ENCODE results near the gene EPHA7. TPM values are rescaled to one million over a fixed set of nuclear protein-coding genes. Genes with fewer than 3 reads are reported as not detected.
A peak's percentile ranks its signal among the peaks of the same experiment; 100 is the strongest.

EPHA7 gene
- total and polyA plus RNA-seq, 2 donors (not counting 1 experiment from before 2014, with no cell fraction given), result under 0.01 to 0.03 TPM

GRCh38 chr6:93420163-93420795, 920 bp upstream of the EPHA7 start:
- Histone ChIP-seq H3K27ac (ENCODE audit: insufficient read depth, low read length) (no peak overlapping the region), H3K4me1 (ENCODE audit: control insufficient read depth, extremely low read depth, insufficient read depth, low read length) (no peaks in the 10 kb centered on the region), H3K4me3 (replicated peaks in 1 of 4; ENCODE audit: control extremely low read depth in 1 of 4, insufficient read depth in 1 of 4, low read depth in 3 of 4, low read length in 4 of 4) (peak overlapping the region in 2 of 4 experiments; percentile 45 to 82), H4K20me1 (ENCODE audit: control insufficient read depth, extremely low read depth, insufficient read depth, low read length) (no peaks in the 10 kb centered on the region), H3K36me3 (ENCODE audit: control insufficient read depth, insufficient read depth, low read length) (no peaks in the 10 kb centered on the region), H3K79me2 (ENCODE audit: control insufficient read depth, insufficient read depth, low read length) (no peaks in the 10 kb centered on the region), H3K4me2 (ENCODE audit: extremely low read depth, insufficient read depth, low read length) (peak overlapping the region; percentile 87), H2AFZ (ENCODE audit: low read length) (no peak overlapping the region), H3K27me3 (ENCODE audit: control insufficient read depth, insufficient read depth, low read length) (peaks cover 16% of the 10 kb centered on the region), H3K9ac (ENCODE audit: insufficient read depth, low read length) (no peak overlapping the region), H3K9me3 (ENCODE audit: control insufficient read depth, insufficient read depth, low read depth, low read length) (no peaks in the 10 kb centered on the region)
- no peak for TF ChIP-seq CTCF (conservative IDR thresholded peaks at IDR 0.05 in 1 of 2, IDR thresholded peaks at IDR 0.05 in 1 of 2; ENCODE audit: low read depth in 1 of 2, low read length in 2 of 2)
- no peak for TF ChIP-seq EZH2 (IDR thresholded peaks at IDR 0.05; ENCODE audit: low read length, missing control alignments)
- peak in 1 of 2 donors; percentile 17 for DNase-seq (ENCODE audit: low read depth in 2 of 2)

DNA sequence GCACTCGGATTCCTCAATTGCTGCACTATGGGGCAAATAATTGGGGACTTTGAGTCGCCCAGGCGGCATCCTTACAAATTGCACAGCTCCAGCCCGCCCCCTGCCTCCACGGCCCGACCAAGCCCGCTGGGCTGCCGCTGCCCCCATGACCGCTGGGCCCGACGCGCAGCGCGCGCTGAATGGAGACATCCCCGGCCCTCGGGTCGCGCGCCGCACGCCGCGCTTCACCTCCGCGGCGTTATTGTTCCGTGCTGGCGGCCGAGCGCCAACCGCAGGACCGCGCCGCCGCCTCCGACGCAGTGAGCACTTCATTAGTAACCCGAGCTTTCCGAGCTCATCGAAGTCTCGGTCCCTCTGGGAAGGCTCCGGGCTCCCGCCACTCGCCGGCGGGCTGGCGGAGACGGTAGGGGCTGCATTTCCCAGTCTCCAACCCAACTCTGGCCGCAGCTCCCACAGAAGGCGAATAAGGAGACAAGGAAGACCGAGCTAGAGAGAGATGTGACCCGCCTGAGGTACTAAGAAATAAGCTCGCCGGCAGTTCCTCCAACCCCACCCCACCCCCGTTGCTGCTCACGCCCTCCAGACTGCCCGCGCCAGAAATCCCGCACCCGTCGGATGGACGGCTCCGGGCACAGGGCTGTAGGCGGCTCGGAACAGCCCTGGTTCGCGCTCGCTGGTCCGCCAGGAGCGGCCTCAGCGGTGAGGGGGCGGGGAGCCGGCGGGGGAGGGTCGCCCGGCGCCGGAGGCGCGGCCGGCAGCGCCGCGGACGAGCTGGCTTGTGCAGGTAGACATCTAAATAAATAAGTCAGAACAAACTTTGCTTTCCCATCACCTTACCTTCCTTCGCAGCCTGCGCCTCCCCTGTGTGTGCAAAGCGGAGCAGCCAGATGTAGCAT, 703 bp downstream of the EPHA7 start:
- no peak overlapping the region for H3K9ac ChIP-seq (ENCODE audit: insufficient read depth, low read length)
- H3K79me2 ChIP-seq (ENCODE audit: control insufficient read depth, insufficient read depth, low read length), result no peaks in the 10 kb centered on the region
- H3K4me2 ChIP-seq (ENCODE audit: extremely low read depth, insufficient read depth, low read length), result peak overlapping the region; percentile 87
- no peak overlapping the region for H3K27ac ChIP-seq (ENCODE audit: insufficient read depth, low read length)
- peak; percentile 19 for TF ChIP-seq EZH2 (IDR thresholded peaks at IDR 0.05; ENCODE audit: low read length, missing control alignments)
- TF ChIP-seq CTCF (conservative IDR thresholded peaks at IDR 0.05 in 1 of 2, IDR thresholded peaks at IDR 0.05 in 1 of 2; ENCODE audit: low read depth in 1 of 2, low read length in 2 of 2), result peak in 1 of 2 donors; percentile 22
- H3K9me3 ChIP-seq (ENCODE audit: control insufficient read depth, insufficient read depth, low read depth, low read length), result no peaks in the 10 kb centered on the region
- H4K20me1 ChIP-seq (ENCODE audit: control insufficient read depth, extremely low read depth, insufficient read depth, low read length), result no peaks in the 10 kb centered on the region
- no peaks in the 10 kb centered on the region for H3K36me3 ChIP-seq (ENCODE audit: control insufficient read depth, insufficient read depth, low read length)
- H2AFZ ChIP-seq (ENCODE audit: low read length), result no peak overlapping the region
- peak overlapping the region in 3 of 4 experiments; percentile 3 to 92 (median 45) for H3K4me3 ChIP-seq (replicated peaks in 1 of 4; ENCODE audit: control extremely low read depth in 1 of 4, insufficient read depth in 1 of 4, low read depth in 3 of 4, low read length in 4 of 4)
- no peaks in the 10 kb centered on the region for H3K4me1 ChIP-seq (ENCODE audit: control insufficient read depth, extremely low read depth, insufficient read depth, low read length)
- H3K27me3 ChIP-seq (ENCODE audit: control insufficient read depth, insufficient read depth, low read length), result peaks cover 16% of the 10 kb centered on the region
- peak; percentile 51 to 54 for DNase-seq (ENCODE audit: low read depth in 2 of 2)

GRCh38 chr6:93418033-93418407, 1.3 kb downstream of the EPHA7 start:
- H2AFZ ChIP-seq (ENCODE audit: low read length), result no peak overlapping the region
- no peak overlapping the region for H3K4me2 ChIP-seq (ENCODE audit: extremely low read depth, insufficient read depth, low read length)
- H3K4me3 ChIP-seq (replicated peaks in 1 of 4; ENCODE audit: control extremely low read depth in 1 of 4, insufficient read depth in 1 of 4, low read depth in 3 of 4, low read length in 4 of 4), result peak overlapping the region in 2 of 4 experiments; percentile 45 to 64
- H3K27me3 ChIP-seq (ENCODE audit: control insufficient read depth, insufficient read depth, low read length), result peaks cover 16% of the 10 kb centered on the region
- no peak overlapping the region for H3K27ac ChIP-seq (ENCODE audit: insufficient read depth, low read length)
- no peaks in the 10 kb centered on the region for H3K79me2 ChIP-seq (ENCODE audit: control insufficient read depth, insufficient read depth, low read length)
- H3K36me3 ChIP-seq (ENCODE audit: control insufficient read depth, insufficient read depth, low read length), result no peaks in the 10 kb centered on the region
- H4K20me1 ChIP-seq (ENCODE audit: control insufficient read depth, extremely low read depth, insufficient read depth, low read length), result no peaks in the 10 kb centered on the region
- no peaks in the 10 kb centered on the region for H3K9me3 ChIP-seq (ENCODE audit: control insufficient read depth, insufficient read depth, low read depth, low read length)
- TF ChIP-seq CTCF (conservative IDR thresholded peaks at IDR 0.05 in 1 of 2, IDR thresholded peaks at IDR 0.05 in 1 of 2; ENCODE audit: low read depth in 1 of 2, low read length in 2 of 2) (no peak), EZH2 (IDR thresholded peaks at IDR 0.05; ENCODE audit: low read length, missing control alignments) (no peak)
- no peaks in the 10 kb centered on the region for H3K4me1 ChIP-seq (ENCODE audit: control insufficient read depth, extremely low read depth, insufficient read depth, low read length)
- no peak overlapping the region for H3K9ac ChIP-seq (ENCODE audit: insufficient read depth, low read length)
- DNase-seq (ENCODE audit: low read depth in 2 of 2), result no peak
